Left colon (tissue), 2 donors: ENCODE data around the gene LIN54. TPM values are rescaled to one million over a fixed set of nuclear protein-coding genes. Genes with fewer than 3 reads are reported as not detected.
"Not testable (repeated sequence)": the region's sequence is repeated elsewhere in the genome, so short reads cannot be mapped to it uniquely, and the experiment has no call there.

Experiments
- ATAC-seq: fragments of 200-7000 bp; cut with Tn5 transposase; one replicate; pipeline ENCODE4 v1.9.1; 2020; ENCODE audit warnings: mild to moderate bottlenecking, moderate library complexity
- DNase-seq, 2 donors: peaks; one replicate each; pipeline ENCODE4 v3.0.0-alpha.2; 2020
- intact Hi-C, 2 donors: fragments of 100-400 bp; cut with DNase I in 1 of 2; cut with micrococcal nuclease in 1 of 2; formaldehyde crosslinking; loops; one replicate each; pipeline versions ENCODE4 v1.11.2 to v1.14.0; 2022; cut with DNase I, micrococcal nuclease
- total RNA-seq, 2 donors: library from RNA; stranded (reverse); fragmentation: NEBNext Ultra II Directional; extraction: Animal tissue kit (Norgen Biotek cat#: 25700); gene quantifications; one replicate each; pipeline ENCODE4 v1.2.1, GENCODE V29; 2021
- donor health status: DM: no; HTN: no; CAD: no.
- donor health status: DM: yes; HTN: yes; CAD: no.

LIN54 gene
- total RNA-seq, 2 donors from 2014 or later = 13.5 to 15.6 TPM

- ATAC-seq (peak; percentile 56), DNase-seq (no peak)
- intact Hi-C loops = no loop called here
Observed at GRCh38 chr4:82969414-82969813, 41.2 kb downstream of the LIN54 start.

DNA sequence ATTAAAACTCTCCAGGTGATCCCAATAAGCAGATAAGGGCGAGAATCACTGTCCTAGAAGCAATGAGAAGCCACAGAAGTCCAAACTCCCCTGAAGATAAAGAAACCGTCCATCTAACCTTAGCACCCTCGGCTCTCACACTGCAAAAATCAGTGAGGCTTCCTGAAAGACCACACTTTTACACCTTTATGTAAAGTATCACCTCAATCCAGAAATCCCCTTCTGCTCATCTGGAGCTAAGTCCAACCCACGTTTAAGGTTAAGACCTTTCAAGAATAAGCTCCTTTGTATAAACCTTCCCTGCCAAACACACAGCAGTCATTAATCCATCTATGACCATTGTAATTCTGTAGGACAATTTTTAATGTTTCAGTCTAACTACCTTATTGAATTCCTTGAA is 41.7 kb downstream of the LIN54 start:
- intact Hi-C loops = no loop called here
- no peak for DNase-seq
- no peak for ATAC-seq

DNA sequence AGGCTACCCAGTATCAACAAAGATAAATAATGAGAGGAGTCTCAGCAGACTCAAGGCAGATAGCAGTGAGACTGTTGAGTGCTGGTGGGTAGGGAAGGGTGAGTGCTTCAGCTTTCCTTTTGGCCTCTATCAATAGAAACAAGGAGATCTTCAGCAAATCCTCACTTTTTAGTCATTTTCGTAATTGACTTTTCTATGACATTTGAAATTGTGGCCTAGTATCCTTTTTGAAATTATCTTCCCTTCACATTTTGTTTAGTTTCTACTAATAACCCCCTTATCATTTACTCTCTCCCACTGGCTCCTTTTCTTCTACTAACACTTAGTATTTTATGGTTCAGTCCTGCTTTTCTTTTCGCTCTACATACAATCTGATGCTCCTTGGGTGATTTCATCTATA is 44.9 kb downstream of the LIN54 start:
- intact Hi-C loops = no loop called here
- ATAC-seq = no peak
- DNase-seq = no peak

- ATAC-seq (no peak), DNase-seq (no peak)
- intact Hi-C loops = no loop called here
Observed at GRCh38 chr4:82957045-82957444, 53.6 kb downstream of the LIN54 start.

DNA sequence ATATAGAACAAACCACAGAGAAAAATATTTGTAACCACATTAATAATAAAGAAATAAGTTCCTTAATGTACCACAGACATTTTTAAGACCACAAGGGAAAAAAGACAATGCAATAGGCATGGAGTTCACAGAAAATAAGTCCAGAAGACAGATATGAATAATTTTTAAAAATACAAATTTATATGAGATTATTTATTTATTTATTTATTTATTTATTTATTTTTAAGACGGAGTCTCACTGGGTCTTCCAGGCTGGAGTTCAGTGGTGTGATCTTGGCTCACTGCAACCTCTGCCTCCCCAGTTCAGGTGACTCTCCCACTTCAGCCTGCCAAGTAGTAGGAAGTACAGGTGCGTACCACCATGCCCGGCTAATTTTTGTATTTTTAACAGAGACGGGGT is 56.4 kb downstream of the LIN54 start:
- DNase-seq = no peak
- no peak for ATAC-seq
- intact Hi-C loops = no loop called here

DNA sequence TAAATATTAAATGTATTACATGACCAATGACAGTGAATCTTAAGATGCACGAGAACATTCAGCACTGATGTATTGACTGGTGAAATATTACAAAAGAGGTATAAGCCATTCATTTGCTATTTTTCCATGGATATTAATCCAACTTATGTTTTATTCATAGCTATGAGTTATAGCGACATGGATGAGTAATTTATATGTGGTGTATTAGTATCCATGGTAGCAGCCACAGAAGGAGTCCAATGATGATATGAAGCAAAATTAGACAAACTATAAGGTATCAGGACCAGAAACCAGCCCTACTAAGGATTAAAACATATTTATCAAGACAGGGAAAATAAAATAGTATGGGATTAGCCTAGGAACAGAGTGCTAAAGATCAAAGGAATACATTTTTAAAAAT is 59.4 kb downstream of the LIN54 start:
- intact Hi-C loops = no loop called here
- ATAC-seq = no peak
- DNase-seq = no peak

DNA sequence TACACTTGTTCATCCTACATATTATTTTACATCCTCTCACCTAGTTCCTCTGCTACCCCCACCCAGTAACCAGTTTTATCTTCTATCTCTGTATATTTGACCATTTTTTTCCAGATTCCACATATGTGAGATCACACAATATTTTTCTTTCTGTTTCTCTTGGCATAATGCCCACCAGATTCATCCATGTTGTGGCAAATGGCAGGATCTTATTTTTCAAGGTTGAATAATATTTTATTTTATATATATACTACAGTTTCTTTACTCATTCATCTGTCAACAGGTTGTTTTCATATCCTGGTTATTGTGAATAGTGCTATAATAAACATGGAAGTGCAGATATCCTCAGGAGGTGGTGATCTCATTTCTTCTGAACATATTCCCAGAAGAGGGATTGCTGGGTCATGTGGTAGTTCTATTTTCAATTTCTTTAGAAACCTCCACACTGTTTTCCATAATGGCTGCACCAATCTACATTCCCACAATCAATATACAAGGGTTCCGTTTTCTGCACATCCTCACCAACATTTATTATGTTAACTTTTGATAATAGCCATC is 61.9 kb downstream of the LIN54 start:
- DNase-seq = no peak
- intact Hi-C loops = no loop called here
- ATAC-seq = no peak

DNA sequence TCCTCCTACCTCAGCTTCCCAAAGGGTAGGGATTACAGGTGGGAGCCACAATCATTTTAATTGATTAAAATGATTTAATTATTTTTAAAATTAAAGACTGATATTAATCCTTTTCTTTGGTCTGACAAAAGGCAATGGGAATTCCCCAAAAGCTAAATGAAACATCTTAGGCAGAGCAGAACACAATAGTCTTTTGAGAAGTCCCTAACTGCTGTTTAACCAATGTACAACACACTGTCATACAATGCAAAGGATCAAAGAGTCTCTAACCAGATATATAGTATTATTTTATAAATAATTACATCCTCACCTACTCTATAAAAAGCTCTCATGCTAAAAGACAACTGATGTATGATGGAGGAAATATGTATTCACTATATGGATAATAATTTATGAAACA is 63.1 kb downstream of the LIN54 start:
- intact Hi-C loops = no loop called here
- DNase-seq (no peak), ATAC-seq (no peak)

DNA sequence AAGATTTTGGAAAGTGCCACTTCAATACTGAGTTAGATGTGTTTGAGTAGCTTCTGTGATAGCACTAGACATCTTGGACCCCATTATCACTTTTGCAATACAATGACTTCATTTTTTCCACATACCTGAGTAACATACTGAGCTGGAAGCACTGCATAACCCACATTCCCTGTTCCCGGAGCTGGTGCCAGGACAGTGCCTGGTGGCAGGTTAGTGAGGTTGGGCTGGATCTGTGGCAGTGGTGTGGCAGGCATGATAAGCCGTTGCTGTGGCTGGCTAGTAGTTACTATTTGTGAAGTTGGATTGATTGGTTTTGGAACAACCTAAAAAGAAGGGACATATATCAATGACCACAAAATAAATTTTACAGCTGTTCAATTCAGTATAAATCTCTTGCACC is 71.2 kb downstream of the LIN54 start:
- no peak for ATAC-seq
- intact Hi-C loops = no loop called here
- no peak for DNase-seq

- ATAC-seq = no peak
- intact Hi-C loops = no loop called here
- no peak for DNase-seq
Observed at GRCh38 chr4:82934441-82934840, 76.2 kb downstream of the LIN54 start.

- no peak for ATAC-seq
- intact Hi-C loops = no loop called here
Observed at GRCh38 chr4:82930848-82931755, 79.5 kb downstream of the LIN54 start.

DNA sequence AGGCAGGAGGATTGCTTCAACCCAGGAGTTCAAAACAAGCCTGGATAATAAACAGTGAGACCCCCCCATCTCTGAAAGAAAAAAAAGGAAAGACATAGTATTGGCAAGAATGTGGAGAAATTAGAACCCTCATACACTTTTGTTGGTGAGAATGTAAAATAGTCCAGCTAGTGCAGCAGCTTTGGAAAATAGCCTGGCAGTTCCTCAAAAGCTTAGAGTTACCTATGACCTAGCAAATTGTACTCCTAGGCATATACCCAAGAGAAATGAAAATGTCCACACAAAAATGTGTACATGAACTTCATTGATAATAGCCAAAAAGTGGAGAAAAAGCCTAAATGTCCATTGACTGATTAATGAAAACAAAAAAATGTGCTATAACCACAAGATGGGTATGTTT is 88.8 kb downstream of the LIN54 start:
- DNase-seq = no peak
- intact Hi-C loops = no loop called here
- no peak for ATAC-seq

More at GRCh38 chr4:82930848-82931755, 79.5 kb downstream of the LIN54 start:
- DNase-seq = no peak

DNA sequence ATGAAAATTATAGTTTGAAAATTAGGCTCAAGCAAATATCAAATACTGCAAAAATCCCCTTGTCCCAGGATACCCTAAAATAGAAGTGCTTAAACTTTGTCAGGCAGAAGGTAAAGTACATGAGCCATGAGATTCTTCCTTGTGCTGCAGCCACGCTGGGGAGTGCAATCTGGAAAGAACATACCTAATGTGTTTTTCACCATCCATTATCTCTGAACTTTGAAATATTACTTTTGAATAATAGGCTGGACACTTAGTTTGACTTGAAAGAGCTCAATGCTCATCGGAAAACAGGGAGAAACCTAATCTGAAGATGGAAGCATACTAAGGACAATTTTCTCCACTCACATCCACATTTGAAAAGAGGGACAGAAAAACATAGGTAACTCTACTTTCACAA is 91.2 kb downstream of the LIN54 start:
- intact Hi-C loops = no loop called here
- no peak for DNase-seq
- no peak for ATAC-seq

- intact Hi-C loops = no loop called here
- ATAC-seq = no peak
- DNase-seq = no peak
Observed at GRCh38 chr4:82918091-82918490, 92.5 kb downstream of the LIN54 start.

DNA sequence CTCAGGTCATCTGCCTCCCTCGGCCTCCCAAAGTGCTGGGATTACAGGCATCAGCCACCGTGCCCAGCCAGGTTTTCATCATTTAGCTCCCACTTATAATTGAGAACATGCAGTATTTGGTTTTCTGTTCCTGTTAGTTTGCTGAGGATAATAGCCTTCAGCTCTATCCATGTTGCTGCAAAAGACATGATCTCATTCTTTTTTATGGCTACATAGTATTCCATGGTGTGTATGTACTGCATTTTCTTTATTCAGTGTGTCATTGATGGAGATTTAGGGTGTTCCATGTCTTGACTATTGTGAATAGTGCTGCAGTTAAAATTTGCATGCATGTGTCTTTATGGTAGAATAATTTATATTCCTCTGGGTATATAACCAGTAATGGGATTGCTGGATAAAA is 96.7 kb downstream of the LIN54 start:
- ATAC-seq, intact Hi-C loops, DNase-seq: not testable (repeated sequence)

GRCh38 chr4:82913305-82913704 is 97.3 kb downstream of the LIN54 start:
- no peak for DNase-seq
- no peak for ATAC-seq
- intact Hi-C loops = no loop called here

DNA sequence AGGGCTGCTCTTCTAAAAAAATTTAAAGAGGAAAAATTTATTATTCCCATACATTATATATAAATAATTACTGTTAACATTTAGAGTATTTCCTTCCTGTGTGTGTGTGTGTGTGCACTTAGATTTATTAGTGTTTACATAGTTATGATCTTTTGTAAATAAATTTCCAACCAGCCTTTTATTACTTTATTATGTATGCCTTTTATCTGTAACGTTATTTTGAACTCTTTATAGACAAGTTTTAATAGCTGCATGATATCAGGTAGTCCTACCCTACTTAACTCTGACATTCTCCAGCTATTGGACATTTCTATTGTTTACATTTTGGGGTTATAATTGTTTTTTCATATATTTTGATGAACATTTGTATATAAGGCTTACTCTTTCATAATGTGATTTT is 101.3 kb downstream of the LIN54 start:
- DNase-seq (no peak), ATAC-seq (peak; percentile 70)
- intact Hi-C loops = no loop called here

DNA sequence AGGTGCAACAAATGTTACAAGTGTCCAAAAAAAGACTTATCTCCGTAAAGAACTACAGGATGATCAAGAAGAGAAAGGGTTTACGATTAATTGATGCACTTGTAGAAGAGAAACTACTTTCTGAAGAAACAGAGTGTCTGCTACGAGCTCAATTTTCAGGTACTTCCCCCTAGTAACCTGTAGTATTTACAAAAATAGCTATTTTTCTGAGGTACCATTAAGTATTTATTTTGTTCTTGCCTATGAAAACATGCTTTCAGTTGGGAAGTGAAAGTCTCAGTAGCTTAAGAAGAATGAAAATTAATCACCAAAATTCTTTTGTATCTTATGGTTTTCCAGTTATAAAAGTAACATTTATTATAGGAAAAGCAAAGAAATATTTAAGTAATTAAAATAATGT is 104.2 kb downstream of the LIN54 start:
- no peak for DNase-seq
- intact Hi-C loops = no loop called here
- ATAC-seq = no peak

DNA sequence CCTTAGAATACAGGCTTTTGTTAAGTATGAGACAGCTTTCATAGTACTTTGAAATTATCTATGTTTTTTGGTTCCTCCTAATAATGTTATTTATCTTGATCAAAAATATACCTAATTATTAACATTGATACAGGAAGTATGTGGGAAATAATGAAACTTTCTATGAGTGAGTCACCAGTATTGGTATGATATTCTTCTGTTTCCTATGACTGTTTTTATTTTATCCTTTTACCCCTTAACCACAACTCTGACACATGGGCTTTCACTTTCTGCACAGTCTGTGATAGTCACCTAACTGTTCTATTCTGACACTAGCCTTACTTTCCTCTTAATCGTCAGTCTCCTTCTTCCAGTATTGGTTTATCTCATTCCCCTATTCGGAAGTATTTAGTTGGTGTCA is 105.4 kb downstream of the LIN54 start:
- ATAC-seq = no peak
- intact Hi-C loops = no loop called here
- no peak for DNase-seq

DNA sequence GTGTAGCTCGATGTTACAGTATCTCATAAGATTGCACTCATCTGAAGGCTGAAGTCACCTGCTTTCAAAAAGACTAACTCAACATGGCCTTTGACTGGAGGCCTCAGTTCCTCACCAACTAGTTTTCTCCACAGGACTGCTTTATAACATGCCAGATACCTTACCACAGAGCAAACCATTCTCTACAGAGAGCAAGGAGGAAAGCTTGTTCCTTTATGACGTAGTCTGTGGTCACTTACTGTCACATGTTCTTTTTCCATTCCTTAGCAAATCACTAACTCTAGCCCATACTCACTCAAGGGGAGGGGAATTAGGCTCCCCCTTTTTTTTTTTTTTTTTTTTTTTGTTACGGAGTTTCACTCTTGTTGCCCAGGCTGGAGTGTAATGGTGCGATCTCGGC is 106.9 kb downstream of the LIN54 start:
- ATAC-seq (no peak), DNase-seq (no peak)
- intact Hi-C loops = loop anchor here in 1 of 2 donors (5.0 kb wide), 1 partner anchor 109 kb away; the partner anchor contains the start of gene LIN54
